ENCODE data around the gene CDH4.

DNA sequence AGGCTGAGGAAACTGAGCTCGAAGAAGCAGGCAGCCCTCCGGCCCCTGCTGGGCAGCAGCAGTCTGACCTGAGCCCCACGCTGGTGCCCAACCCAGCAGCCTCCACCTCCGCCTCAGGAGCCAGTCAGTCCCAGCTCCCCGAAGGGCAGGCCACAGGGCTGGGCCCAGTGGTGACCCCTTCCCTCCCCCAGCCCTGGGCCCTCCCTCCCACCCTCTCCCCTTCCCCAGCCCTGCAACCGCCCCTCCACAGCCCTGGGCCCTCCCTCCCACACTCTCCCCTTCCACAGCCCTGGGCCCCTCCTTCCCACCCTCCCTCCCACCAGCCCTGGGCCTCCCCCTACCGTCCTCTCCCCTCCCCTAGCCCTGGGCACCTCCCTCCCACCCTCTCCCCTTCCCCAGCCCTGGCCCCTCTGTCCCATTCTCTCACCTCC is 698.6 kb downstream of the CDH4 start:
- TF ChIP-seq, protein P1, sequence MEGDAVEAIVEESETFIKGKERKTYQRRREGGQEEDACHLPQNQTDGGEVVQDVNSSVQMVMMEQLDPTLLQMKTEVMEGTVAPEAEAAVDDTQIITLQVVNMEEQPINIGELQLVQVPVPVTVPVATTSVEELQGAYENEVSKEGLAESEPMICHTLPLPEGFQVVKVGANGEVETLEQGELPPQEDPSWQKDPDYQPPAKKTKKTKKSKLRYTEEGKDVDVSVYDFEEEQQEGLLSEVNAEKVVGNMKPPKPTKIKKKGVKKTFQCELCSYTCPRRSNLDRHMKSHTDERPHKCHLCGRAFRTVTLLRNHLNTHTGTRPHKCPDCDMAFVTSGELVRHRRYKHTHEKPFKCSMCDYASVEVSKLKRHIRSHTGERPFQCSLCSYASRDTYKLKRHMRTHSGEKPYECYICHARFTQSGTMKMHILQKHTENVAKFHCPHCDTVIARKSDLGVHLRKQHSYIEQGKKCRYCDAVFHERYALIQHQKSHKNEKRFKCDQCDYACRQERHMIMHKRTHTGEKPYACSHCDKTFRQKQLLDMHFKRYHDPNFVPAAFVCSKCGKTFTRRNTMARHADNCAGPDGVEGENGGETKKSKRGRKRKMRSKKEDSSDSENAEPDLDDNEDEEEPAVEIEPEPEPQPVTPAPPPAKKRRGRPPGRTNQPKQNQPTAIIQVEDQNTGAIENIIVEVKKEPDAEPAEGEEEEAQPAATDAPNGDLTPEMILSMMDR (IDR thresholded peaks at IDR 0.05 in 8 of 11, conservative IDR thresholded peaks at IDR 0.05 in 3 of 11): no peak
- no peak for TF ChIP-seq POLR2AphosphoS5 (IDR thresholded peaks at IDR 0.05)
- no peak for TF ChIP-seq POLR2A (IDR thresholded peaks at IDR 0.05)
